Ramos (cell line): ENCODE measurements around the gene COPS7B.
"Not testable (repeated sequence)": the region's sequence is repeated elsewhere in the genome, so short reads cannot be mapped to it uniquely, and the experiment has no call there.

Experiments
- in situ Hi-C: fragments of 300-500 bp; cut with MboI; formaldehyde crosslinking; loops from one replicate; pipeline ENCODE4 v1.14.3; 2022; ENCODE audit warnings: low sequenced_read_pairs; ENCODE audit not compliant: unreplicated experiment

The COPS7B gene

DNA sequence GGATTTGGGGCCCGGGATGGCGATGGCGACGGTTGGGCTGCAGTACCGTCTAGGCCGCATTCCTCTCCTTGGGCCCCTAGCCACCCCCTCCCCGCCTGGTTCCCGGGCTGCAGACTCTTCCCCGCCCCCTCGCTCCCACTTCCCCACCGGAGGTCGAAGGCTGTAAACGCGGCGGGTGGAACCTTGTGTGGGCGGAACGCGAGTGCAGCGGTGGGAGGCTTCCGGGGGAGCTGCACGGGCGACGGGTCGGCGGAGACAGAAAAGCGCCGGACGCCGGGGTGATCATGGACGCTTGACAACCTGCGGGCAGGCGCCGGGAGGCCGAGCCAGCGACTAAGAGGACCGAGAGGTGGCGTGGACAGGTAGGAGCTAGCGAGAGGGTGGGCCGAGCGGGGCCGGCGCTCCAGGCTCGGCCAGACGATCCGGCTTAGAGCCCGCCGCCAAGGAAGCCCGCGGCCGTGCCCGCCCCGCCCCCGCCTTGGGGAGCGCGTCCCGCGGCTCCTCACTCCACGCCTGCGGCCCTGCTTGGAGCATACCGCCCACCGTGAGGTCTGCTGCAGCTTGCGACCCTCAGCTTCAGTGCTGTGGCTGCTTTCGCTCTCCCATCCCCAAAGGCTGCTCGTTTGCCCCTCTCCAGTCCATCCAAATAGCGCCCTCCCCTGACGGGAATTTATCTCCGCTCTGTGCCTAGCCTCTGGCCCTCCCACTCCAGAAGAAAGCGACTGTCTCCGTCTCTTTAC lies at the start of gene COPS7B:
TSS of gene COPS7B (plus strand) at position 269 of the 740 bp plus-strand sequence. CDS start 2,126 bp downstream, outside the sequence.
- in situ Hi-C loops, result no loop called here

DNA sequence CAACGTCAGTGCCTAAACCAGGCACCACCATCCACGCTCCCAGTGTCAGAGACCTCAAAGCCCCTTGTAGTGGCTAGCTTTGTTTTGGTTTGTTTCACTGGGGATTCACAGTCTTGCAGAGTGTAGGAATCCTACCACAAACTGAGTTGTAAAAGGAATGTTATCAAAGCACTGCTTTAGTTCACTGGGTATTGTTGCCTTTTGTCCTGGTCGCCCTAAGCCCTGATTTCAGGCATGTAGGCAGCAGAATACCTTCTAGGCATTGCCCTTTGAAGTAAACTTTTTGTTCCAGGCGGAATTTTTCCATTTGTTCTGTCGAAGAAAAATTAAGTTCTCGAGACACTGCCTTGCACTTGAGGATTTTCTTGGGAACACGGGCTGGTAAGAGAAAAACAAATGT lies 48.5 kb upstream of the COPS7B start:
- in situ Hi-C loops, result no loop called here

DNA sequence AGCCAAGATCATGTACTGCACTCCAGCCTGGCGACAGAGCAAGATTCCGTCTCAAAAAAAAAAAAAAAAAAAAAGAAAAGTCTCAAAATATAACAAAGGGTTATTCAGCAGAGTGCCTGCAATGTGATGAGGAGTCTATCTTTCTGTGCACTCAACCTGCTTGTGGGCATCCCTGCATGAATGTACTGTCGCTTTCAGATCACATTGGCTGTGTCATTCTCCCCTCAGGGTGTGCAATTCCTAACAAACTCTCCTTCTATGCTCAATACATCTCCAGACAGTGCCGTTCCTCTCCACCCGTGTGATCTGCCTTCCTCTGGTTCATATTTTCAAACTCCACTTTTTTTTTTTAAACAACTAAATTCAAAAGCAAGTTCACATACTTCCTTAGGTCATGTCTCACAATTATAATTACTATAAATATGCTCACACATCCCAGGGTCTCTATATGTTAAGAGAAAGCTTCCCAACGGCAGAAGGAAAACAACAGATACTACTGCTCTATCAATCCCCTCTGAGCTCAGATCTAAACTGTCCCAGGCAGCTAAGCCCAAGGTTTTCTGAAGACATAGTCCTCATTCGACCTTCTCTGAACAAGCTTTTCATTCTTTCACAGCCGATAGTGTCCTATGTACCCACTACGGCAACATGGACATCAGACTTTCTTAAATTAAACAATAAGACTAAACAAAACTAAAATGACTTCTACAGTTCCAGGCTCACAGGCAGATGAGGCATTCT lies 42.7 kb upstream of the COPS7B start:
- in situ Hi-C loops, result no loop called here

- in situ Hi-C loops, result no loop called here
Measured at GRCh38 chr2:231745303-231746038, 40.8 kb upstream of the COPS7B start.

DNA sequence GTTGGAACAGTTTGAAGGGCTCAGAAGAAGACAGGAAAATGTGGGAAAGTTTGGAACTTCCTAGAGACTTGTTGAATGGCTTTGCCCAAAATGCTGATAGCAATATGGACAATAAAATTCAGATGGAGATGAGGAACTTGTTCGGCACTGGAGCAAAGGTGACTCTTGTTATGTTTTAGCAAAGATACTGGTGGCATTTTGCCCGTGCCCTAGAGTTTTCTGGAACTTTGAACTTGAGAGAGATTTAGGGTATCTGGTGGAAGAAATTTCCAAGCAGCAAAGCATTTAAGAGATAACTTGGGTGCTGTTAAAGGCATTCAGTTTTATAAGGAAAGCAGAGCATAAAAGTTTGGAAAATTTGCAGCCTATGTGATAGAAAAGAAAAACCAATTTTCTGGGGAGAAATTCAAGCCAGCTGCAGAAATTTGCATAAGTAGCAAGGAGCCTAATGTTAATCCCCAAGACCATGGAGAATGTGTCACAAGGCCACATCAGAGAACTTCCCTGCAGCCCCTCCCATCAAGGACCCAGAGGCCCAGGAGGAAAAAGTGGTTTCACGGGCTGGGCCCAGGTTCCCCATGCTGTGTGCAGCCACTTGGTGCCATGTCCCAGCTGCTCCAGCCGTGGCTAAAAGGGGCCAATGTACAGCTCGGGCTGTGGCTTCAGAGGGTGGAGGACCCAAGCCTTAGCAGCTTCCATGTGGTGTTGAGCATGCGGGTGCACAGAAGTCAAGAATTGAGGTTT lies 37.9 kb upstream of the COPS7B start:
- in situ Hi-C loops, result not testable (repeated sequence)

GRCh38 chr2:231749016-231749415 lies 37.2 kb upstream of the COPS7B start:
- in situ Hi-C loops, result not testable (repeated sequence)

DNA sequence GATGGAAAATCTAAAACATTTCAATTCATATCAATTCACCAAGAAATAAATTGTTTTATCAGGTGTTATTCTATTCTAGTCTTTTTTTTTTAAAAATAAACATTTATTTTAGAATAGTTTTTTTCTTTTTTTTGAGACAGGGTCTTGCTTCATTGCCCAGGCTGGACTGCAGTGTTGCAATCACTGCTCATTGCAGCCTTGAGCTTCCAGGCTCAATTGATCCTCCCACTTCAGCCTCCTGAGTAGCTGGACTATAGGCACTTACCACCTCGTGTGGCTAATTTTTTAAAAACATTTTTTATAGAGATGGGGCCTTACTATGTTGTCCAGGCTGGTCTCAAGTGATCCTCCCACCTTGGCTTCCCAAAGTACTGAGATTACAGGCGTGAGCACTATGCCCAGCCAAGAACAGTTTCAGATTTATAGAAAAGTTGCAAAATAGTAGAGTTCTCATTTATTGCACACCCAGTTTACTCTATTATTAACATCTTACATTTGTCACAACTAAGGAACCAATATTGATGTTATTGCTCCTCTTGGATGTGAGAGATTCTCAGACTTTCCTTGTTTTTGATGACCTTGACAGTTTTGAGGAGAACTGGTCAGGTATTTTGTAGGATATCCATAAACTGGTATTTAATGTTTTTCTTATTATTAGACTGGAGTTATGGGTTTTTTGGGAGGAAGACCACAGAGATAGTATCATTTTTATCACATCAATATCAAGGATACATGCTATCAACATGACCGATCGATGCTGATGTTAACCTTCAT lies 35.0 kb upstream of the COPS7B start:
- in situ Hi-C loops, result no loop called here

GRCh38 chr2:231752061-231752460 lies 34.2 kb upstream of the COPS7B start:
- in situ Hi-C loops, result no loop called here

DNA sequence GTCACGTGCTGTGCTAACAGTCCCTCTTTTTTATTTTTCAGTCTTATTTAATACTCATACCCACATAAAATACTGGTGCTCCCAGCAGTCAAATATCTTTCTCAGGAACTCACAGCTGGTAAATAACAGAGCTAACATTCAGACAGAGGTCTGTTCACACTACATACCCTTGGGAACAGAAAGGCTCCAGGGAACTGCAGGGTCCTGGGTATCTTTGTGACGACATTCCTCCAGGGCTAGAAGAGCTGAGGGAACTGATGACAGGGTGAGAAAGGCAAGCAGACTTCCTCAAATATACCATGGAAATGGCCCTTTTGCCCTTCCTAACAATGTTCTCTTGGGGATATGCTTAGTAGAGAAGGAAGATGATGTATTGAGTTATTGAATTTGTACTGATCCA lies 24.5 kb upstream of the COPS7B start:
- in situ Hi-C loops, result no loop called here

DNA sequence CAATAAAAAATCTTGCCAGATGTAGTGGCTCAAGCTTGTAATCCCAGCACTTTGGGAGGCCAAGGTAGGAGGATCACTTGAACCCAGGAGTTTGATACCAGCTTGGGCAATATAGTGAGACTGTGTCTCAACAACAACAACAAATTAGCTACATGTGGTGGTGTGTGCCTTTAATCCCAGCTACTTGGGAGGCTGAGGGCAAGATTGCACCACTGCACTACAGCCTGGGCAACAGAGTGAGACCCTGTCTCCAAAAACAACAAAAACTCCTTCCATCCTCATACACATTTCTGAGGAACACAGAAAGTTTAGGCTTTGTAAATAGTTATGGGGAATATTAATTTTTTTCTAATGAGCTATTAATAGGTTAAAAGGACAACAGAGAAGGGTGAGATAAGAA lies 22.1 kb upstream of the COPS7B start:
- in situ Hi-C loops, result no loop called here

- in situ Hi-C loops, result no loop called here
Measured at GRCh38 chr2:231764760-231765159, 21.5 kb upstream of the COPS7B start.

- in situ Hi-C loops, result no loop called here
Measured at GRCh38 chr2:231765496-231765929, 20.7 kb upstream of the COPS7B start.

GRCh38 chr2:231769170-231770136 lies 16.8 kb upstream of the COPS7B start:
- in situ Hi-C loops, result no loop called here

DNA sequence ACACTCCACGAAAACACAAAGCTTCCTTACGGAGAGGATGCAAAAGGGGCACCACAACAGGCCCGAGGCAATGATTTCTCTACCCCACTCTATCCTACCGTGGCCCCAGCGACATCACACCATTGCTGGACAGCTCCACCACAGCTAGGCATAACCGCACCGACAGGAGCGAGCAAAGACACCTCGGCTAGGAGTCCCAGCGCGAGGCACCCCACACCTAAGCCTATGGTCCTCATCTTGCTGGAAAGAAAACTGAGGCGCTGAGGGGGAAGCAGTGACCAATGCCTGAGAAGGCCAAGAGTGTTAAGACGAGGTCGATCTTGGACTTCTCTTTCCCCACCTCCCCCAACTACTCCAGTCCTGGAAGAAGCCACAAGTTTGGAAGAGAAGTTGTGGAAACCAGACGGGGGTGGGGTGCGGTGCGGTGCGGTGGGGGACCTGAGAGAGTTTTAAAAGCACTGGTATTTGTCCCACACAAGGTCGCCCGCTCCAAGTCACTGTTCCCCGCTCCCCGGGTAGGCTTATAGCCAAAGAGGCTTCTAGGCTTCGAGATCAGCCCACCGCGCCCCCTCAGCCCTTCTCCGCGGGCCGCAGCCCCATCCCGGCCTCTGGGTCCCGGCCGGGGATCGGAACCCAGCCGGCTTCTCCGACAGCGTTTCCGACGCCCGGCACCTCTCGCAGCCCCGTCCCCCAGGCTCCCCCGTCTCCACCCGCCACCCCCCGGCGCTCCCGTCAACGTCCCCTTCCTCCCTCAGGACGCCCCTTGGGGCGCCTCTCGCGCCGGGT lies 5.9 kb upstream of the COPS7B start:
- in situ Hi-C loops, result loop anchor here (5.0 kb wide), 1 partner anchor 173 kb away; no protein-coding TSS in a partner anchor

DNA sequence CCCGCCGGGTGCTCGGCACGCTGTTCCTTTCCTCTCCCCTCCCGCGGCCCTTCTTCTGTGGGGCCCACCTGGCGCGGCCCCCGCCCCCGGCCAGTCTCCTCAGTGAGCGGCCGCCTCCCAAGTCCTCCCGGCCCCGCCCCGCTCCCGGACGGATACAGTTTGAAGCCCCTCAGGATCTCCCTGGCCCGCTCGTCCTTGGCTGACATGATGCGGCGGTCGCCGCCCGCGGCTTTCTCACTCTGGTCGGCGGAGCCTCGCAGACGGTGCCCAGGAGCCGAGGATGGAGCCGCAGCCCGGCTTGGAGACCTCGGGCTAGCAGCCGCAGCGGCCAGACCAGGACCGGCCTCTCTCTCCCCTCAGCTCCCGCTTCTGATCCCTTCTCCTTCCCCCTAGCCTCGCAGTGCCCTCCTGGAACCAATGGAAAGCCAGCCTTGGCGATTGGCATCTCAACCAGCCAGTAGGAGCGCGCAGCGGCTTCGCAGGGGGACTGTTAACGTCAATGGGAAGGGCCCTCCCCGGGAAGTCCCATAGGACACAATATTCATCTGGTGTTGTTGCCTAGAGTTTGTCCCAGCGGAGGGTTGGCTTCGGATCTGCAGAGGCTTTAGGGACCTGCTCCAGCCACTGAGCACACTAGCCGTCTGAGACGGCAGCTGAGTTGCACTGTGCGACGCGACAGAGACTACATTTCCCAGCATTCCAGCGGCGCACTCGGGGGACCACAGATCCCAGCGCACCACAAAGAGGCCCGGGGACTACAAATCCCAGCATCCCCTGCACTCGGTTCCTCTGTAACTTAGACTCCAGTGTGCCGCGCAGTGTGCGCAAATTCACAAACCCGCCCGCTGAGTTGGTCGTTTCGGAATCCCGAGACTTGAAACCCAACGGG lies 5.1 kb upstream of the COPS7B start, which contains the start of gene PDE6D:
TSS of gene PDE6D (minus strand) at position 374 of the 889 bp plus-strand sequence. CDS start at position 206, 168 bp downstream.
- in situ Hi-C loops, result loop anchor here (5.0 kb wide), 1 partner anchor 174 kb away; no protein-coding TSS in a partner anchor
